Caco-2 (cell line): ENCODE results near the gene ADNP2. TPM values are rescaled to one million over a fixed set of nuclear protein-coding genes. Genes with fewer than 3 reads are reported as not detected.

ENCODE experiments used
- BruUV-seq: library from RNA; stranded (reverse); fragments of 400-500 nt; replicated peaks from 2 replicates; lab custom pipeline; 2021; lab: Mats Ljungman, UMichigan
- CTCF ChIA-PET: fragments of 300-600 bp; sonication (Branson Sonifier 250); formaldehyde crosslinking; loops from one replicate; lab custom pipeline; 2022; ENCODE audit warnings: antibody characterized with exemption; lab: Charles Lee
- POLR2A ChIA-PET: fragments of 300-600 bp; sonication (Branson Sonifier 250); formaldehyde crosslinking; loops from one replicate; lab custom pipeline; 2022; ENCODE audit warnings: antibody characterized with exemption; lab: Charles Lee
- DNase-seq, 2 experiments: peaks; one replicate each; pipeline versions ENCODE4 v3.0.0 to v3.0.0-alpha.2; 2020 to 2022
- H3K27me3 ChIP-seq: replicated peaks from 2 replicates; pipeline ENCODE4 v1.6.0; 2011; ENCODE audit warnings: low read length; ENCODE audit not compliant: control insufficient read depth, insufficient read depth
- H3K36me3 ChIP-seq: 2 replicates; pipeline ENCODE4 v1.5.1; 2011; ENCODE audit warnings: low read length; ENCODE audit not compliant: control insufficient read depth, insufficient read depth
- H3K4me1 ChIP-seq: fragments of 250-450 bp; sonication (Bioruptor Pico); 2 replicates; pipeline ENCODE4 v1.5.1; 2020; ENCODE audit warnings: mild to moderate bottlenecking
- H3K4me3 ChIP-seq: 2 replicates; pipeline ENCODE4 v1.5.1; 2011; ENCODE audit warnings: low read depth, mild to moderate bottlenecking, control low read depth, low read length
- H3K9me3 ChIP-seq: fragments of 250-450 bp; sonication (Bioruptor Pico); 2 replicates; pipeline ENCODE4 v1.5.1; 2020; ENCODE audit warnings: mild to moderate bottlenecking, moderate library complexity
- H3K27ac Mint-ChIP-seq: one replicate; pipeline ENCODE4 v1.8.0; 2022; ENCODE audit warnings: mixed read lengths; ENCODE audit not compliant: unreplicated experiment
- H3K27me3 Mint-ChIP-seq: one replicate; pipeline ENCODE4 v1.8.0; 2022; ENCODE audit warnings: mixed read lengths; ENCODE audit not compliant: insufficient read depth, unreplicated experiment
- H3K36me3 Mint-ChIP-seq: one replicate; pipeline ENCODE4 v1.8.0; 2022; ENCODE audit warnings: mild to moderate bottlenecking, mixed read lengths; ENCODE audit not compliant: insufficient read depth, unreplicated experiment
- H3K4me1 Mint-ChIP-seq: one replicate; pipeline ENCODE4 v1.8.0; 2022; ENCODE audit warnings: low read depth, mixed read lengths; ENCODE audit not compliant: unreplicated experiment
- H3K4me3 Mint-ChIP-seq: one replicate; pipeline ENCODE4 v1.8.0; 2022; ENCODE audit warnings: mild to moderate bottlenecking, moderate library complexity, mixed read lengths; ENCODE audit not compliant: unreplicated experiment
- H3K9me3 Mint-ChIP-seq: one replicate; pipeline ENCODE4 v1.8.0; 2022; ENCODE audit warnings: mixed read lengths; ENCODE audit not compliant: unreplicated experiment
- intact Hi-C: fragments of 100-400 bp; cut with micrococcal nuclease; formaldehyde crosslinking; loops from one replicate; pipeline ENCODE4 v1.10.0; 2022; ENCODE audit not compliant: unreplicated experiment
- total RNA-seq: library from RNA; stranded (reverse); gene quantifications from 2 replicates; pipeline ENCODE4 v1.2.3, GENCODE V29; 2022
- TF ChIP-seq, protein P1 (sequence below), 2 experiments: fragments of 200-600 bp in 1 of 2; IDR thresholded peaks; 1 replicate in 1 of 2; 2 replicates in 1 of 2; pipeline versions ENCODE4 v1.5.1 to v1.8.0; 2011 to 2022; ENCODE audit warnings: antibody characterized with exemption in 1 of 2, control low read depth in 1 of 2, inconsistent platforms in 1 of 2, low read depth in 1 of 2, low read length in 1 of 2, mild to moderate bottlenecking in 1 of 2, moderate library complexity in 1 of 2; ENCODE audit not compliant: insufficient read depth in 1 of 2, severe bottlenecking in 1 of 2, unreplicated experiment in 1 of 2

ADNP2 gene
- total RNA-seq, 1 experiment from 2014 or later: 22.1 TPM

DNA sequence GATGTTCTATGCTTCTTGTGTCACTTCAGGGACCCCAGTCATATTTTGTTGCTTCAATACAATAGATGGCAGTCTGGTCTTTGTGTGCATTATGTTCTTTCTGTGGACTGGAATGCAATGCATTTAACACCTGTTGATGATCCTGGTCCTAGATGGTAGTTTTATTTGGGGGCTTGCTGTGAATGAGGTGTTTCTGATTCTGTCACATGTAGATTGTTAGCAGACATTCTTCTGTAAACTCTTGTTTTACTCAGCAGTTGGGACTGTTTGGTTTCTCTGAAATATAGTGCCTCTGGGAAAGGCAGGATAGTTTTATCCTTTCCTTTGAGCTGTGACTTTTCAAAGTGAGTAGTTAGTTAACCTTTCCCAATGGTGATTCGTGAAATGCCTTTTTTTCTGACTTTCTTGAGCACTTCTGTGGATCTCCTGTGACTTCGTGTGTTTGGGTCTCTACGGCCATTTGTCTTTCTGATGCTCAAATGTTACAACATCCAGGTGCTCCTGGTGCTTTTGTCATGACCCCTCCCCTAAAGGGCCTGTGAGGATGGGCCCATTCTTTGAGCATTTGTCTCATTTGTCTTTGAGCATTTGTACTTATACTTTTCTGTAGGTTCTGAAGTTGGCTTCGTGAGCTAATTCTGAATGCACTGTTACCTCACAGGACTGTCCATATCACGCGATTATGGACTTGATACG is 20.8 kb downstream of the ADNP2 start:
- POLR2A ChIA-PET: no interaction called here
- no TSS peak for BruUV-seq
- H3K36me3 Mint-ChIP-seq: peaks cover 38% of the 10 kb centered on the region
- TF ChIP-seq, protein P1, sequence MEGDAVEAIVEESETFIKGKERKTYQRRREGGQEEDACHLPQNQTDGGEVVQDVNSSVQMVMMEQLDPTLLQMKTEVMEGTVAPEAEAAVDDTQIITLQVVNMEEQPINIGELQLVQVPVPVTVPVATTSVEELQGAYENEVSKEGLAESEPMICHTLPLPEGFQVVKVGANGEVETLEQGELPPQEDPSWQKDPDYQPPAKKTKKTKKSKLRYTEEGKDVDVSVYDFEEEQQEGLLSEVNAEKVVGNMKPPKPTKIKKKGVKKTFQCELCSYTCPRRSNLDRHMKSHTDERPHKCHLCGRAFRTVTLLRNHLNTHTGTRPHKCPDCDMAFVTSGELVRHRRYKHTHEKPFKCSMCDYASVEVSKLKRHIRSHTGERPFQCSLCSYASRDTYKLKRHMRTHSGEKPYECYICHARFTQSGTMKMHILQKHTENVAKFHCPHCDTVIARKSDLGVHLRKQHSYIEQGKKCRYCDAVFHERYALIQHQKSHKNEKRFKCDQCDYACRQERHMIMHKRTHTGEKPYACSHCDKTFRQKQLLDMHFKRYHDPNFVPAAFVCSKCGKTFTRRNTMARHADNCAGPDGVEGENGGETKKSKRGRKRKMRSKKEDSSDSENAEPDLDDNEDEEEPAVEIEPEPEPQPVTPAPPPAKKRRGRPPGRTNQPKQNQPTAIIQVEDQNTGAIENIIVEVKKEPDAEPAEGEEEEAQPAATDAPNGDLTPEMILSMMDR (IDR thresholded peaks at IDR 0.05; ENCODE audit: insufficient read depth in 1 of 2, low read depth in 1 of 2, low read length in 1 of 2, severe bottlenecking in 1 of 2, unreplicated experiment in 1 of 2): no peak
- H3K27ac Mint-ChIP-seq: no peak overlapping the region
- intact Hi-C loops: no loop called here
- Histone ChIP-seq H3K4me3 (no peak overlapping the region), H3K27me3 (no peaks in the 10 kb centered on the region), H3K36me3 (no peaks in the 10 kb centered on the region), H3K4me1 (no peaks in the 10 kb centered on the region), H3K9me3 (no peaks in the 10 kb centered on the region)
- no peaks in the 10 kb centered on the region for H3K4me1 Mint-ChIP-seq
- H3K4me3 Mint-ChIP-seq: no peak overlapping the region
- DNase-seq: no peak
- H3K9me3 Mint-ChIP-seq: no peaks in the 10 kb centered on the region
- CTCF ChIA-PET: no interaction called here
- no peaks in the 10 kb centered on the region for H3K27me3 Mint-ChIP-seq

DNA sequence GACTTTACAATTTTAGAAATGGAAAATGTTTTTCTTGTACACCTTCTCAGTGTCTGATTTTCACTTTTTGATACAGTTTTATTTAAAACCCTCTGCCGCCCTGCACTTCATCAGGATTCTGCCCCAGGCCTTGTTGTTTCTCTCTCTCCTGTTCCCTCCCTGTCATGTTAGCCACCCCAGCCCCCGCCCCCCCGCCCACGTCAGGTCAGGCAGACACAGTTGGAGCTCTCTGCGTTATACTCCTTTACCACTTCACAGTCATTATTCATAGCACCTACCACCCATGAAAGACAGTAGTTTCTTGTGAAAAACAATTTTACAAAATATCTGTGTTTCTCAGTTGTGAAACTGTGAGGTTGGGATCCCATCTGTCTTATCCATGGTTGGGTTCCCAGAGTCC is 21.5 kb downstream of the ADNP2 start:
- TF ChIP-seq, protein P1 (IDR thresholded peaks at IDR 0.05; ENCODE audit: insufficient read depth in 1 of 2, low read depth in 1 of 2, low read length in 1 of 2, severe bottlenecking in 1 of 2, unreplicated experiment in 1 of 2): no peak
- ChIA-PET POLR2A (no interaction called here), CTCF (no interaction called here)
- Mint-ChIP-seq H3K27ac (no peak overlapping the region), H3K27me3 (no peaks in the 10 kb centered on the region), H3K4me3 (no peak overlapping the region), H3K36me3 (peaks cover 40% of the 10 kb centered on the region), H3K9me3 (no peaks in the 10 kb centered on the region), H3K4me1 (no peaks in the 10 kb centered on the region)
- DNase-seq: no peak
- H3K27me3 ChIP-seq: no peaks in the 10 kb centered on the region
- no peaks in the 10 kb centered on the region for H3K36me3 ChIP-seq
- BruUV-seq: no TSS peak
- H3K9me3 ChIP-seq: no peaks in the 10 kb centered on the region
- intact Hi-C loops: no loop called here
- H3K4me1 ChIP-seq: no peaks in the 10 kb centered on the region
- no peak overlapping the region for H3K4me3 ChIP-seq

DNA sequence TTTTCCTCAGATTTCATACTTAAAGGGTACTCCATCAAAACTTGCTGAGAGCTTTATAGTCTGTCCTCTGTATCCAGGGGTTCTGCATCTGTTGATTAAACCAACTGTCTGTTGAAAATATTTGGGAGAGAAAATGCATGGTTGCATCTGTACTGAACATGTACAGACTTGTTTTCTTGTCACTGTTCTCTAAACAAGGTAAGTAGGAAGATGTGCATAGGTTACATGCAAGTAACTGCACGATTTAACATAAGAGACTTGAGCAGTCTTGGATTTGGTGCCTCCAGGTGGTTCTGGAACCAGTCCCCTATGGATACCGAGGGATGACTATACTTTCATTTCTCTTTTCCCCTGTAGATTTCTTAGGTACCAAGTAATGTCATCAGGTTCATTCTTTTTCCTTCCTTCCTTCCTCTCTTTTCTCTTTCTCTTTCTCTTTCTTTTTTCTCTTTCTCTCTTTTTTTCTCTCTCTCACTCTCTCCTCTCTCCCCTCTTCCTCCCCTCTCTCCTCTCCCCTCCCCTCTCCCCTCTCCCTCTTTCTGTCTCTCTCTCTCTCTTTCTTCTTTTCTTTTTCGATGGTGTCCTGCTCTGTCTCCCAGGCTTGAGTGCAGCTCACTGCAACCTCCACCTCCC is 23.2 kb downstream of the ADNP2 start:
- Histone ChIP-seq H3K9me3 (no peaks in the 10 kb centered on the region), H3K27me3 (no peaks in the 10 kb centered on the region), H3K4me1 (no peaks in the 10 kb centered on the region), H3K4me3 (no peak overlapping the region), H3K36me3 (no peaks in the 10 kb centered on the region)
- H3K4me3 Mint-ChIP-seq: no peak overlapping the region
- ChIA-PET POLR2A (no interaction called here), CTCF (no interaction called here)
- no TSS peak for BruUV-seq
- TF ChIP-seq, protein P1 (IDR thresholded peaks at IDR 0.05; ENCODE audit: insufficient read depth in 1 of 2, low read depth in 1 of 2, low read length in 1 of 2, severe bottlenecking in 1 of 2, unreplicated experiment in 1 of 2): no peak
- no peaks in the 10 kb centered on the region for H3K4me1 Mint-ChIP-seq
- no peak overlapping the region for H3K27ac Mint-ChIP-seq
- H3K27me3 Mint-ChIP-seq: no peaks in the 10 kb centered on the region
- intact Hi-C loops: no loop called here
- DNase-seq: no peak
- H3K9me3 Mint-ChIP-seq: no peaks in the 10 kb centered on the region
- H3K36me3 Mint-ChIP-seq: peaks cover 29% of the 10 kb centered on the region
